Osteoblast (primary cell): Measurements from ENCODE around the gene AHDC1. TPM values are rescaled to one million over a fixed set of nuclear protein-coding genes. Genes with fewer than 3 reads are reported as not detected.
A peak's percentile ranks its signal among the peaks of the same experiment; 100 is the strongest.

Source experiments
- DNase-seq: peaks from one replicate; pipeline ENCODE4 v3.0.0; 2011; ENCODE audit warnings: low spot score, mixed read lengths; ENCODE audit not compliant: insufficient read length; ENCODE audit errors: missing footprints
- H2AFZ ChIP-seq: 2 replicates; pipeline ENCODE4 v1.6.0; 2011; ENCODE audit warnings: mild to moderate bottlenecking, low read length
- H3K27ac ChIP-seq: 2 replicates; pipeline ENCODE4 v1.5.1; 2011; ENCODE audit warnings: mild to moderate bottlenecking, low read depth, low read length, moderate library complexity
- H3K27me3 ChIP-seq: 2 replicates; pipeline ENCODE4 v1.6.0; 2012; ENCODE audit warnings: mild to moderate bottlenecking, control low read depth, inconsistent platforms, low read length, moderate library complexity; ENCODE audit not compliant: insufficient read depth
- H3K36me3 ChIP-seq: 2 replicates; pipeline ENCODE4 v1.5.1; 2011; ENCODE audit warnings: mild to moderate bottlenecking, low read length, control low read depth, moderate library complexity; ENCODE audit not compliant: insufficient read depth
- H3K4me1 ChIP-seq: 2 replicates; pipeline ENCODE4 v1.5.1; 2011; ENCODE audit warnings: mild to moderate bottlenecking, low read length, control low read depth, moderate library complexity; ENCODE audit not compliant: insufficient read depth
- H3K4me2 ChIP-seq: 2 replicates; pipeline ENCODE4 v1.6.0; 2011; ENCODE audit warnings: mild to moderate bottlenecking, low read length; ENCODE audit not compliant: insufficient read depth
- H3K4me3 ChIP-seq: fragments of 200-600 bp; sonication (generic); 3 replicates; pipeline ENCODE4 v1.5.1; 2012; ENCODE audit warnings: mild to moderate bottlenecking, low read length, inconsistent platforms; ENCODE audit not compliant: insufficient read depth
- H3K79me2 ChIP-seq: 2 replicates; pipeline ENCODE4 v1.6.0; 2012; ENCODE audit warnings: mild to moderate bottlenecking, low read length, control low read depth, inconsistent platforms; ENCODE audit not compliant: insufficient read depth
- H3K9me3 ChIP-seq: 2 replicates; pipeline ENCODE4 v1.5.1; 2011; ENCODE audit warnings: low read depth, low read length, control low read depth
- H4K20me1 ChIP-seq: 2 replicates; pipeline ENCODE4 v1.6.0; 2012; ENCODE audit warnings: mild to moderate bottlenecking, low read length, control low read depth; ENCODE audit not compliant: insufficient read depth
- total RNA-seq: library from RNA; depleted of rRNA; stranded (reverse); fragments of >200 nt; gene quantifications from 2 replicates; pipeline ENCODE4 v1.2.3, GENCODE V29; 2012
- TF ChIP-seq, protein P1 (sequence below): IDR thresholded peaks from 2 replicates; pipeline ENCODE4 v1.5.1; 2011; ENCODE audit warnings: mild to moderate bottlenecking, low read depth, low read length, moderate library complexity; ENCODE audit errors: extremely low read depth

Gene AHDC1
- total RNA-seq, 1 donor: 11.2 TPM

DNA sequence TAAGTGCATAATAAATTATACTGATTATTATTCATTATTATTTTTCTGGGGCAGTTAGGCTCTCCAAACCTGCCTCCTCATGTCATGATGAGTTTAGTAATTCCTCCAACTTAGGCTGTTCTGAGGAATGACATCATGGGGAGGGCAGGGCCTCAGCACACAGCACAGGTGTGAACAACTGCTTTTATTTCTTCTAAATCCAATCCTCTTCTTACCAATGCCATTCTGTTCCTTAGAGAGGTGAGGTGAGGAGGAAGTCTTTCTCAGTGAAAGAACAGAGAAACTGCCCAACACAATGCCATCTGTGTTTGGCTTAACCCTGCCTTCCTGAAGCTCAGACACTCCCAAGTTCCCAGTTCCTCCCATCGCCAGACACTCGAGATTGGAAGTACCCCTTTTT, 68.6 kb downstream of the AHDC1 start:
- no peak overlapping the region for H3K27ac ChIP-seq
- no peak for DNase-seq
- TF ChIP-seq, protein P1, sequence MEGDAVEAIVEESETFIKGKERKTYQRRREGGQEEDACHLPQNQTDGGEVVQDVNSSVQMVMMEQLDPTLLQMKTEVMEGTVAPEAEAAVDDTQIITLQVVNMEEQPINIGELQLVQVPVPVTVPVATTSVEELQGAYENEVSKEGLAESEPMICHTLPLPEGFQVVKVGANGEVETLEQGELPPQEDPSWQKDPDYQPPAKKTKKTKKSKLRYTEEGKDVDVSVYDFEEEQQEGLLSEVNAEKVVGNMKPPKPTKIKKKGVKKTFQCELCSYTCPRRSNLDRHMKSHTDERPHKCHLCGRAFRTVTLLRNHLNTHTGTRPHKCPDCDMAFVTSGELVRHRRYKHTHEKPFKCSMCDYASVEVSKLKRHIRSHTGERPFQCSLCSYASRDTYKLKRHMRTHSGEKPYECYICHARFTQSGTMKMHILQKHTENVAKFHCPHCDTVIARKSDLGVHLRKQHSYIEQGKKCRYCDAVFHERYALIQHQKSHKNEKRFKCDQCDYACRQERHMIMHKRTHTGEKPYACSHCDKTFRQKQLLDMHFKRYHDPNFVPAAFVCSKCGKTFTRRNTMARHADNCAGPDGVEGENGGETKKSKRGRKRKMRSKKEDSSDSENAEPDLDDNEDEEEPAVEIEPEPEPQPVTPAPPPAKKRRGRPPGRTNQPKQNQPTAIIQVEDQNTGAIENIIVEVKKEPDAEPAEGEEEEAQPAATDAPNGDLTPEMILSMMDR: no peak
- H3K79me2 ChIP-seq: peaks cover 29% of the 10 kb centered on the region
- no peaks in the 10 kb centered on the region for H3K27me3 ChIP-seq
- peaks cover 22% of the 10 kb centered on the region for H3K36me3 ChIP-seq
- peaks cover 40% of the 10 kb centered on the region for H3K4me1 ChIP-seq
- peaks cover 7% of the 10 kb centered on the region for H4K20me1 ChIP-seq
- H2AFZ ChIP-seq: no peak overlapping the region
- H3K4me2 ChIP-seq: no peak overlapping the region
- no peak overlapping the region for H3K4me3 ChIP-seq
- no peaks in the 10 kb centered on the region for H3K9me3 ChIP-seq

DNA sequence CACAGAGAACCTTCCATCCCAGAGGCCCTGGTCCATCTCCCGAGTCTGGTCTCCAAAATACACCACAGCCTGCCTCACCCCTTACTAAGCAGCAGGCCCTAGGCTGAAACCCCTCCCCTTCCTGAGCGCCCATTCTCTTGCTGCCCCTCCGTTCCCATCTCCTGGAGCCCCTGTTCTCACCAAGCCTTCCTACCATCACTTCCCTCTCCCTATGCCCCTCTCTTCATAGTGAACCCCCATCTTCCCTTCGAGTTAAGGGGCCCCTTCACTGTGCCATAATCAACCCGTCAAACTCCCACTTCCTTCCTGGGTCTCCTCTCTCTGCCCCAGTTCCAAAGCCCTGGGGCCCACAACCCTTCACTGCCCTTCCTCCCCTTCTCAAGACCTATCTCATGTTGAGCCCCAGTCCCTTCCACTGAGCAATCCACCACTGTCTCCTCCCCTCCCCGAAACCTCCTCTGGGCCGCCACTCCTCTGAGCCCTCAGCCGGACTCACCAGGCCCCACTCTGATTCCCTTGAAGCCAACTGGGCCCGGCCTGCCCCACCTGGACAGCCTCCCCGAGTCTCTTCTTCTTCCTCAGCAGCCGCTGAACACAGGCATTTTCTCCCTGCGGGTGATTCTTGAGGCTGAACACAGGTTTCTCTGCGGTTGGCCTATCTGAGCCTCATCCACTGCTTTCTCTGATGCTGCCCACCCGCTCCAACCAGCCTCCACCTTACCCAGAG, 71.8 kb downstream of the AHDC1 start:
- DNase-seq: peak; percentile 36
- H3K27me3 ChIP-seq: no peaks in the 10 kb centered on the region
- TF ChIP-seq, protein P1: no peak

DNA sequence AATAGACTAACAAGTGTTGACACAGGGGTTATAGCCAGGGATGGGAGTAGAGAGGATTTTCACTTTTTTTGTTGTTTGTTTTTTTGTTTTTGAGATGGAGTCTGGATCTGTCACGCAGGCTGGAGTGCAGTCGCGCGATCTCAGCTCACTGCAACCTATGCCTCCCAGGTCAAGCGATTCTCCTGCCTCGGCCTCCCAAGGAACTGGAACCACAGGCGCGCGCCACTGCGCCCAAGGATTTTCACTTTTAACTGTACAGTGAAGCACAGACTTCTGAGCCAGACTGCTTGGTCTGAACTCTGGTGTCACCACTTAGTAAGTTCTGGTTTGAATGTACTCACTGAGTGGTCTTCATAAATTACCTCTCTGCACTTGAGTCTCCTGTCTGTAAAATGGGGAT, 73.8 kb downstream of the AHDC1 start:
- Histone ChIP-seq H3K4me1 (peaks cover 24% of the 10 kb centered on the region), H3K27ac (no peak overlapping the region), H3K9me3 (no peaks in the 10 kb centered on the region), H3K79me2 (peaks cover 2% of the 10 kb centered on the region), H2AFZ (no peak overlapping the region), H3K4me2 (no peak overlapping the region), H3K36me3 (peaks cover 17% of the 10 kb centered on the region), H3K4me3 (no peak overlapping the region), H3K27me3 (no peaks in the 10 kb centered on the region), H4K20me1 (no peaks in the 10 kb centered on the region)
- TF ChIP-seq, protein P1: no peak
- no peak for DNase-seq

More for the DNA sequence above, 71.8 kb downstream of the AHDC1 start:
- H3K4me3 ChIP-seq: no peak overlapping the region
- peaks cover 24% of the 10 kb centered on the region for H3K4me1 ChIP-seq
- H3K27ac ChIP-seq: no peak overlapping the region
- peaks cover 22% of the 10 kb centered on the region for H3K36me3 ChIP-seq
- H2AFZ ChIP-seq: no peak overlapping the region
- H3K4me2 ChIP-seq: no peak overlapping the region
- peaks cover 17% of the 10 kb centered on the region for H3K79me2 ChIP-seq
- no peaks in the 10 kb centered on the region for H3K9me3 ChIP-seq
- peaks cover 7% of the 10 kb centered on the region for H4K20me1 ChIP-seq

DNA sequence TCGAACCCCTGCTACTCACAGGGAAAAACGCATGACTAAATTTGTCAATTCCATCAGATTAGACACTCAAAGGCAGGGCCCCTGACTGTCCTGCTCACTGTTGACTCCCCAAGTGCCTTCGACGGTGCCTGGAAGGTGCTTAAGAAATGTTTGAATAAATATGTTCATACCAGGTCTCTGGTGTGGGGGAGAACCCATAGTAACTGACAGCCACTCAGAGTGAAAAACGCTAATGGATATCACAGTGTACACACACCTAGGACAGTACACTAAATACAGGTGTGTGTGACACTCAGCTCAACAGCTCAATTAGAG, 74.3 kb downstream of the AHDC1 start:
- H3K4me1 ChIP-seq: peaks cover 26% of the 10 kb centered on the region
- no peaks in the 10 kb centered on the region for H3K79me2 ChIP-seq
- H3K27me3 ChIP-seq: no peaks in the 10 kb centered on the region
- peaks cover 17% of the 10 kb centered on the region for H3K36me3 ChIP-seq
- TF ChIP-seq, protein P1: no peak
- H3K27ac ChIP-seq: peak overlapping the region; percentile 13
- H4K20me1 ChIP-seq: no peaks in the 10 kb centered on the region
- DNase-seq: peak; percentile 73
- no peak overlapping the region for H3K4me2 ChIP-seq
- H3K4me3 ChIP-seq: no peak overlapping the region
- no peaks in the 10 kb centered on the region for H3K9me3 ChIP-seq
- no peak overlapping the region for H2AFZ ChIP-seq
